Calu3 (cell line): ENCODE data around the gene FASTKD3. TPM values are rescaled to one million over a fixed set of nuclear protein-coding genes. Genes with fewer than 3 reads are reported as not detected.
A peak's percentile ranks its signal among the peaks of the same experiment; 100 is the strongest.

Source experiments
- BruUV-seq: library from RNA; stranded (reverse); fragments of 400-500 nt; replicated peaks from 2 replicates; lab custom pipeline; 2021; lab: Mats Ljungman, UMichigan
- CTCF ChIA-PET: fragments of 300-600 bp; sonication (Branson Sonifier 250); formaldehyde crosslinking; loops from one replicate; lab custom pipeline; 2022; ENCODE audit warnings: antibody characterized with exemption; lab: Charles Lee
- DNase-seq: peaks from one replicate; pipeline ENCODE4 v3.0.0; 2022
- H3K27ac Mint-ChIP-seq: one replicate; pipeline ENCODE4 v1.8.0; 2022; ENCODE audit warnings: mixed read lengths; ENCODE audit not compliant: unreplicated experiment
- H3K27me3 Mint-ChIP-seq: one replicate; pipeline ENCODE4 v1.8.0; 2022; ENCODE audit warnings: mixed read lengths; ENCODE audit not compliant: unreplicated experiment
- H3K36me3 Mint-ChIP-seq: one replicate; pipeline ENCODE4 v1.8.0; 2022; ENCODE audit warnings: mild to moderate bottlenecking, moderate library complexity, mixed read lengths; ENCODE audit not compliant: insufficient read depth, unreplicated experiment
- H3K4me1 Mint-ChIP-seq: one replicate; pipeline ENCODE4 v1.8.0; 2022; ENCODE audit warnings: mild to moderate bottlenecking, low read depth, mixed read lengths; ENCODE audit not compliant: unreplicated experiment
- H3K4me3 Mint-ChIP-seq: one replicate; pipeline ENCODE4 v1.8.0; 2022; ENCODE audit warnings: mild to moderate bottlenecking, low read depth, moderate library complexity, mixed read lengths; ENCODE audit not compliant: unreplicated experiment
- H3K9me3 Mint-ChIP-seq: one replicate; pipeline ENCODE4 v1.8.0; 2022; ENCODE audit warnings: low read depth, mixed read lengths; ENCODE audit not compliant: unreplicated experiment
- CTCF ChIP-seq: fragments of 200-600 bp; IDR thresholded peaks from one replicate; pipeline ENCODE4 v1.8.0; 2022; ENCODE audit warnings: antibody characterized with exemption; ENCODE audit not compliant: unreplicated experiment
- intact Hi-C: fragments of 100-400 bp; cut with micrococcal nuclease; formaldehyde crosslinking; loops from one replicate; pipeline ENCODE4 v1.10.0; 2022; ENCODE audit not compliant: unreplicated experiment
- total RNA-seq: library from RNA; stranded (reverse); gene quantifications from 2 replicates; pipeline ENCODE4 v1.2.3, GENCODE V29; 2022

FASTKD3 gene
- total RNA-seq, 1 experiment from 2014 or later: 13.5 TPM

GRCh38 chr5:7910738-7911428 lies 42.1 kb upstream of the FASTKD3 start:
- CTCF ChIA-PET: no interaction called here
- Mint-ChIP-seq H3K4me3 (no peak overlapping the region), H3K27me3 (no peaks in the 10 kb centered on the region), H3K9me3 (peaks cover 16% of the 10 kb centered on the region), H3K4me1 (no peaks in the 10 kb centered on the region), H3K36me3 (peaks cover 9% of the 10 kb centered on the region), H3K27ac (no peak overlapping the region)
- no peak for DNase-seq
- no peak for TF ChIP-seq CTCF
- BruUV-seq: no TSS peak
- intact Hi-C loops: no loop called here

- Mint-ChIP-seq H3K9me3 (peaks cover 16% of the 10 kb centered on the region), H3K4me1 (peaks cover 10% of the 10 kb centered on the region), H3K36me3 (peaks cover 19% of the 10 kb centered on the region), H3K4me3 (no peak overlapping the region), H3K27ac (no peak overlapping the region), H3K27me3 (no peaks in the 10 kb centered on the region)
- intact Hi-C loops: no loop called here
- no peak for DNase-seq
- no peak for TF ChIP-seq CTCF
- CTCF ChIA-PET: no interaction called here
- BruUV-seq: no TSS peak
Observed at GRCh38 chr5:7908317-7908716, 39.5 kb upstream of the FASTKD3 start.

GRCh38 chr5:7907612-7908011 lies 38.8 kb upstream of the FASTKD3 start:
- Mint-ChIP-seq H3K36me3 (peaks cover 24% of the 10 kb centered on the region), H3K27ac (no peak overlapping the region), H3K9me3 (peaks cover 11% of the 10 kb centered on the region), H3K4me1 (peaks cover 12% of the 10 kb centered on the region), H3K4me3 (no peak overlapping the region), H3K27me3 (no peaks in the 10 kb centered on the region)
- BruUV-seq: no TSS peak
- CTCF ChIA-PET: no interaction called here
- DNase-seq: no peak
- no peak for TF ChIP-seq CTCF
- intact Hi-C loops: no loop called here

- Mint-ChIP-seq H3K9me3 (peaks cover 7% of the 10 kb centered on the region), H3K36me3 (peaks cover 31% of the 10 kb centered on the region), H3K27ac (peak overlapping the region; percentile 40), H3K4me1 (peaks cover 12% of the 10 kb centered on the region), H3K27me3 (no peaks in the 10 kb centered on the region), H3K4me3 (no peak overlapping the region)
- BruUV-seq: no TSS peak
- no peak for DNase-seq
- CTCF ChIA-PET: interaction anchor here (0.7 kb wide), 2 partner anchors 19 to 308 kb away, joined by 3 to 5 read pairs; no protein-coding TSS in a partner anchor
- intact Hi-C loops: no loop called here
- no peak for TF ChIP-seq CTCF
Observed at GRCh38 chr5:7904170-7904569, 35.3 kb upstream of the FASTKD3 start.
